ENCODE data around the gene VWF. TPM values are rescaled to one million over a fixed set of nuclear protein-coding genes. Genes with fewer than 3 reads are reported as not detected.

The VWF gene
- total RNA-seq, 3 donors from 2014 or later: 34.3 to 82.5 (median 72.9) TPM

DNA sequence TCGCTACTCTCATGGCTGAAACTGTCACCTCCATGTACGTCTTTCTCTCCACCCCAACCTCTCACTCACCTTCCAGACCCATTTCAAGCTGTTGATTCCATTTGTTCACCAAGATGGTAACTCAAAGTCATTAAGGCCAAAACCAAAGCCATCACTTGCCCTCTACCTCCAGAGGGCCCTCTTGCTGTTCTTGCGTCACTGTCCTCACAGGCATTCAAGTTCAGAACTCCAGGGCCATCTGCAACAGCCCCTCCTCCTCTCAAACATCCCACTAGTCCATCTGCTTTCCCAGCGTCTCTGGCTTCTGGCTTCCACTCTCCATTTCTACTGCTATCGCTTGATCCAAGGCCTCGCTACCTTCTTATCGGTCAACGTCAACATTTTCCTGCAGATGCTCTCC, 74.5 kb downstream of the VWF start:
- Histone ChIP-seq H3K9me3 (no peaks in the 10 kb centered on the region), H3K4me1 (ENCODE audit: low read depth) (no peaks in the 10 kb centered on the region), H3K4me3 (no peak overlapping the region), H3K36me3 (ENCODE audit: low read depth) (no peaks in the 10 kb centered on the region)
- ATAC-seq (no peak), DNase-seq (no peak)
- TF ChIP-seq, protein P1, sequence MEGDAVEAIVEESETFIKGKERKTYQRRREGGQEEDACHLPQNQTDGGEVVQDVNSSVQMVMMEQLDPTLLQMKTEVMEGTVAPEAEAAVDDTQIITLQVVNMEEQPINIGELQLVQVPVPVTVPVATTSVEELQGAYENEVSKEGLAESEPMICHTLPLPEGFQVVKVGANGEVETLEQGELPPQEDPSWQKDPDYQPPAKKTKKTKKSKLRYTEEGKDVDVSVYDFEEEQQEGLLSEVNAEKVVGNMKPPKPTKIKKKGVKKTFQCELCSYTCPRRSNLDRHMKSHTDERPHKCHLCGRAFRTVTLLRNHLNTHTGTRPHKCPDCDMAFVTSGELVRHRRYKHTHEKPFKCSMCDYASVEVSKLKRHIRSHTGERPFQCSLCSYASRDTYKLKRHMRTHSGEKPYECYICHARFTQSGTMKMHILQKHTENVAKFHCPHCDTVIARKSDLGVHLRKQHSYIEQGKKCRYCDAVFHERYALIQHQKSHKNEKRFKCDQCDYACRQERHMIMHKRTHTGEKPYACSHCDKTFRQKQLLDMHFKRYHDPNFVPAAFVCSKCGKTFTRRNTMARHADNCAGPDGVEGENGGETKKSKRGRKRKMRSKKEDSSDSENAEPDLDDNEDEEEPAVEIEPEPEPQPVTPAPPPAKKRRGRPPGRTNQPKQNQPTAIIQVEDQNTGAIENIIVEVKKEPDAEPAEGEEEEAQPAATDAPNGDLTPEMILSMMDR (IDR thresholded peaks at IDR 0.05): no peak
- intact Hi-C loops (cut with DNase I, micrococcal nuclease): no loop called here

DNA sequence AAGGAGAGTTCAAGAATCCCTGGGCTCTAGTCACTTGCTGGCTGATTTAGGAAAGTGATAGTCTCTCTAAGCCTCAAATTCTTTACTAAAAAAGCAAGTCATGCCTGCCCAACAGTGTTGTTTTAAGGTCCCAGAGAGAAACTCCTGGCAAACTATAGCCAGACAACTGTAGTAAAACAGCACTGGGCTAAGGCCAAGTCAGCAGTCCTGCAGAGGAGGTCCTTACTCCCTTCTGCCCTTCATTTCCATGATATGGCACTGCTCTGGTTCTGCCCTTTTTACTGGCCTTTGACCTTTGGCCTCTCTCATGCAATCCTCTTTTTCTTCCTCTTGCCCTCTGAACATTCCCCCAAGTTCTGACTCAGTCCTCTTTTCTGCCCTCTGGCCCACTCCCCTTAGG, 74.9 kb downstream of the VWF start:
- Histone ChIP-seq H3K4me1 (ENCODE audit: low read depth) (no peaks in the 10 kb centered on the region), H3K9me3 (no peaks in the 10 kb centered on the region), H3K4me3 (no peak overlapping the region), H3K36me3 (ENCODE audit: low read depth) (no peaks in the 10 kb centered on the region)
- DNase-seq: no peak
- TF ChIP-seq, protein P1 (IDR thresholded peaks at IDR 0.05): no peak
- ATAC-seq: no peak
- intact Hi-C loops (cut with DNase I, micrococcal nuclease): no loop called here

DNA sequence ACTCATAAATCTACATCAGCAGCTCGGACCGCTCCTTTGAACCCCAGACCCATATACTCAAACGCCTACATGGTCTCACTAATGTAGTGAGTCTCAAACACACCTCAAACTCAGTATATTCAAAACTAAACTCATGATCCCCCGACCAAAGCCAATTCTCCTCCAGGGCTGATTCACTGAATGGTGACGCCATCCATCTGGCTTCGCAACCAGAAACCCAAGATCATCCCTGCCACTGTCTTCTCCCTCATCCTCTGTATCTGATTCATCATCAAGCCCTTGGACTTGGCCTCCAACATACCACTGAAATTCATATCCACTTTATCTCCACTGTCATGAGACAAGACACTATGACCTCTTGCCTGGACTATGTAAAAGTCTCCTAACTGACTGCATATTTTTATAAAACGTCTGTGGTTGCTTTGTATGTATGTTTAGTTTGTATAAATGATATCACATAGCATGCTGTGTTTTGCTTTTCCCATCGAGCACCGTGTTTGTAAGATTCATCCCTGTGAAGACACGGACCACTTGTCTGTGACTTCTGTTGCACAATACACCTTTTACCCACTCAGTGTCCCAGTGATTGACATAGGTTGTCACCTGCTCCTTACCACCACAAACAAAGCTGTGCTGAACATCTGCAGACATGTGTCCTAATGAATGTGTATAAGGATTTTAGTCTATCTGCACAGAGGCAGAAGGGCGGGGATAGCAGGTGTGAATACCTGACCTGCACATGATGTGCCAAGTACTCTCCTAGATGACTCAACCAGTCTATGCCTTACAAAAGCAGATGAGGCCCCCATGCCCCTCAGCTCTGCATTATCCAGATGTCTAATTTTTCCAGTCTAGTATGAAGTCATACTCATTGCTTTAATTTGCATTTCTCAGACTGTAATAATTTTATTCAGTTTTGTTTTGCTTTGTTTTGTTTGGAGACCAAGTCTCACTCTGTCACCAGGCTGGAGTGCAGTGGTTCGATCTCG, 76.9 kb downstream of the VWF start:
- DNase-seq (no peak), ATAC-seq (no peak)
- Histone ChIP-seq H3K4me1 (ENCODE audit: low read depth) (no peaks in the 10 kb centered on the region), H3K36me3 (ENCODE audit: low read depth) (no peaks in the 10 kb centered on the region), H3K9me3 (no peaks in the 10 kb centered on the region), H3K4me3 (no peak overlapping the region)
- TF ChIP-seq, protein P1 (IDR thresholded peaks at IDR 0.05): no peak
- intact Hi-C loops (cut with DNase I, micrococcal nuclease): no loop called here

DNA sequence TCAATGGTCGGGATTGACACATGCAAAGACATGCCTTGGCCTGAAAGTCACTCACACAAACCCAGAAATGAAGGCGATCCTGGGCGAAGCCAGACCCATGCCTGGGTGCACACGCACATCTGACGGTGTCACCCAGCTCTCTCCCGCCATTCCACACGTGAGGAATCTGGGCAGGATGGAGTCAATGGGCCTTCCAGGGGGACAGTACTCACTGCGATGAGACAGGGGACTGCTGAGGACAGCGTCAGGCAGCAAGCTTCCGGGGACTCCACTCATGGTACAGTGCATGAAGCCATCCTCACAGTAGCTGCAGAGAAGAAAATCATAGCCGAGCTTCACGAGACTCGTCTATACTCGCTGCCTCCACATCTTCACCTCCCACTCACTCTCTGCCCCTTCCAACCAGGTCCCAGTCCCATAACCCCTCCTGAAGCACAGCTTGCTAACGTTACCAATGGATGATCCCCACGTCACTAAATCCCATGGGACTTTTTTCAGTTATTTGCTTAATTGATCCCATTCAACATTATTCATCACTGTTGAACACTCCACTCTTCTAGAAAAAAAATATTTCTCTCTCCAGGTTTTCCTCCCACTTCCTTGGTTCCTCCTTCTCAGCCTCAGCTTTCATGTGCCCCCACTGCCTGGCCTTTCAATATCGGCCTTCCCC, 77.8 kb downstream of the VWF start:
- intact Hi-C loops (cut with DNase I, micrococcal nuclease): no loop called here
- DNase-seq (no peak), ATAC-seq (no peak)
- Histone ChIP-seq H3K4me3 (no peak overlapping the region), H3K4me1 (ENCODE audit: low read depth) (no peaks in the 10 kb centered on the region), H3K9me3 (no peaks in the 10 kb centered on the region), H3K36me3 (ENCODE audit: low read depth) (no peaks in the 10 kb centered on the region)
- TF ChIP-seq, protein P1 (IDR thresholded peaks at IDR 0.05): no peak

DNA sequence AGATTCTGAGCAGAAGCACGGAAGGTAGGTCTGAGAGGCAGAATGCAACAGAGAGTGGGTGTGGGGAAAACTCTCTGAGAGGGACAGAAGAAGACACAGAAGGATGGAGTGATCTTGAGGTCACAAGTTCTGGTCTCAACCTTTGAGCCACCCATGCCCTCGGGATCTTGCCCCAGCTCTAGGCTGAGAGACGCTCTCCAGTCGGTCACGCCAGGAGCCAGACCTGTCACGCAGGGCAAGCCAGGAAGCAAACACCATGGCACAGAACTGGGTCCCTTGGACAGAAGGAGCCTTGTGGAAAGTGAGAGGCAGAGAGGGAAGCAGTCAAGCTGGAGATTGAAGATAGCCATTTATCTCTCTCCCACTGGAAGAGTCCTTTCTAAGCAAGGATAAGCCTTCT, 79.0 kb downstream of the VWF start:
- DNase-seq (no peak), ATAC-seq (no peak)
- H3K36me3 ChIP-seq (ENCODE audit: low read depth): no peaks in the 10 kb centered on the region
- intact Hi-C loops (cut with DNase I, micrococcal nuclease): no loop called here
- TF ChIP-seq, protein P1 (IDR thresholded peaks at IDR 0.05): no peak
- H3K9me3 ChIP-seq: no peaks in the 10 kb centered on the region
- no peak overlapping the region for H3K4me3 ChIP-seq
- no peaks in the 10 kb centered on the region for H3K4me1 ChIP-seq (ENCODE audit: low read depth)
